Loucy (cell line): ENCODE measurements around the gene GABRA6.

Experiments
- H2AFZ ChIP-seq: fragments of 200-600 bp; sonication (generic); 2 replicates; pipeline ENCODE4 v1.6.0; 2016; ENCODE audit warnings: antibody characterized with exemption, mild to moderate bottlenecking, low read length, moderate library complexity
- H3F3A ChIP-seq: fragments of 200-600 bp; 2 replicates; pipeline ENCODE4 v1.6.0; 2016; ENCODE audit warnings: antibody characterized with exemption, low read depth, mild to moderate bottlenecking
- H3K27me3 ChIP-seq: fragments of 200-600 bp; sonication (generic); 2 replicates; pipeline ENCODE4 v1.6.1; 2014; ENCODE audit warnings: low read length, mild to moderate bottlenecking; ENCODE audit not compliant: insufficient read depth, poor library complexity, severe bottlenecking
- H3K36me3 ChIP-seq: fragments of 200-600 bp; sonication (generic); 2 replicates; pipeline ENCODE4 v1.6.1; 2016; ENCODE audit warnings: low read length; ENCODE audit not compliant: insufficient read depth
- H3K4me1 ChIP-seq: fragments of 200-600 bp; sonication (generic); 2 replicates; pipeline ENCODE4 v1.5.1; 2014; ENCODE audit warnings: low read length, mild to moderate bottlenecking; ENCODE audit not compliant: insufficient read depth, poor library complexity, severe bottlenecking
- H3K4me2 ChIP-seq: fragments of 200-600 bp; sonication (generic); 2 replicates; pipeline ENCODE4 v1.6.0; 2014; ENCODE audit warnings: antibody characterized with exemption, low read length, low read depth, mild to moderate bottlenecking; ENCODE audit not compliant: poor library complexity, severe bottlenecking
- H3K4me3 ChIP-seq: fragments of 200-600 bp; sonication (generic); 2 replicates; pipeline ENCODE4 v1.5.1; 2014; ENCODE audit warnings: low read length, mild to moderate bottlenecking, mixed read lengths; ENCODE audit not compliant: poor library complexity, severe bottlenecking
- H3K79me2 ChIP-seq: fragments of 200-600 bp; sonication (generic); 2 replicates; pipeline ENCODE4 v1.6.1; 2014; ENCODE audit warnings: low read length; ENCODE audit not compliant: insufficient read depth
- H3K9ac ChIP-seq: fragments of 200-600 bp; sonication (generic); 2 replicates; pipeline ENCODE4 v1.6.0; 2014; ENCODE audit warnings: mild to moderate bottlenecking, low read depth, low read length, moderate library complexity; ENCODE audit not compliant: poor library complexity, severe bottlenecking
- H3K9me2 ChIP-seq: fragments of 200-600 bp; sonication (generic); replicated peaks from 2 replicates; pipeline ENCODE4 v1.6.1; 2016; ENCODE audit warnings: low read depth, low read length, mixed read lengths
- H3K9me3 ChIP-seq: fragments of 200-600 bp; sonication (generic); 2 replicates; pipeline ENCODE4 v1.6.1; 2014; ENCODE audit warnings: mild to moderate bottlenecking, antibody characterized with exemption, low read length, low read depth; ENCODE audit not compliant: insufficient read depth
- H4K20me1 ChIP-seq: fragments of 200-600 bp; sonication (generic); 2 replicates; pipeline ENCODE4 v1.6.0; 2014; ENCODE audit warnings: antibody characterized with exemption, low read length, mild to moderate bottlenecking; ENCODE audit not compliant: insufficient read depth, poor library complexity, severe bottlenecking
- EZH2phosphoT487 ChIP-seq: fragments of 200-600 bp; IDR thresholded peaks from 2 replicates; pipeline ENCODE4 v1.6.1; 2018; ENCODE audit warnings: antibody characterized with exemption, mild to moderate bottlenecking, moderate library complexity, borderline replicate concordance
- TF ChIP-seq, protein P1 (sequence below): fragments of 200-600 bp; sonication (generic); conservative IDR thresholded peaks from 2 replicates; pipeline ENCODE4 v1.5.1; 2014; ENCODE audit warnings: mild to moderate bottlenecking, antibody characterized with exemption, low read length

The GABRA6 gene

DNA sequence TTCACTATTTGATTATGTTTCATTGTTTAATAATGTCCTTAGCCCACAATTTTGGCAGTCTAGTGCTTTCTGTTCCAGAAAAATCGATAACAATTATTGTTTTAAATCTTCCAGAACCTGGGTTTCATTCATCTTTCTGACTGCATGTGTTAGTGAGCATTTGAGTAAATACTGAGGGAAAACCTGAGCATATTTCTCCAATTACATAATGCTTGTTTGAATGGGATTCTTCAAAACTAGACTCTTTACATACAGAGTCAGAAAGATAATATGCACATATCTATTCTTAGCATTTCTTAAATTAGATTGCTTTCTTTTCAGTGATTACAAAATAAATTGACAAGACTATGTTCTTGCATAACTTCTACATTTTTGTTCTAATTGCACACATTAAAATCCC, 21.9 kb downstream of the GABRA6 start:
- no peaks in the 10 kb centered on the region for H3K9me3 ChIP-seq
- H2AFZ ChIP-seq, result no peak overlapping the region
- no peaks in the 10 kb centered on the region for H3K4me1 ChIP-seq
- H4K20me1 ChIP-seq, result no peaks in the 10 kb centered on the region
- no peak for TF ChIP-seq EZH2phosphoT487
- TF ChIP-seq, protein P1, sequence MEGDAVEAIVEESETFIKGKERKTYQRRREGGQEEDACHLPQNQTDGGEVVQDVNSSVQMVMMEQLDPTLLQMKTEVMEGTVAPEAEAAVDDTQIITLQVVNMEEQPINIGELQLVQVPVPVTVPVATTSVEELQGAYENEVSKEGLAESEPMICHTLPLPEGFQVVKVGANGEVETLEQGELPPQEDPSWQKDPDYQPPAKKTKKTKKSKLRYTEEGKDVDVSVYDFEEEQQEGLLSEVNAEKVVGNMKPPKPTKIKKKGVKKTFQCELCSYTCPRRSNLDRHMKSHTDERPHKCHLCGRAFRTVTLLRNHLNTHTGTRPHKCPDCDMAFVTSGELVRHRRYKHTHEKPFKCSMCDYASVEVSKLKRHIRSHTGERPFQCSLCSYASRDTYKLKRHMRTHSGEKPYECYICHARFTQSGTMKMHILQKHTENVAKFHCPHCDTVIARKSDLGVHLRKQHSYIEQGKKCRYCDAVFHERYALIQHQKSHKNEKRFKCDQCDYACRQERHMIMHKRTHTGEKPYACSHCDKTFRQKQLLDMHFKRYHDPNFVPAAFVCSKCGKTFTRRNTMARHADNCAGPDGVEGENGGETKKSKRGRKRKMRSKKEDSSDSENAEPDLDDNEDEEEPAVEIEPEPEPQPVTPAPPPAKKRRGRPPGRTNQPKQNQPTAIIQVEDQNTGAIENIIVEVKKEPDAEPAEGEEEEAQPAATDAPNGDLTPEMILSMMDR, result no peak
- H3F3A ChIP-seq, result no peaks in the 10 kb centered on the region
- H3K4me2 ChIP-seq, result no peak overlapping the region
- no peaks in the 10 kb centered on the region for H3K27me3 ChIP-seq
- H3K79me2 ChIP-seq, result no peaks in the 10 kb centered on the region
- H3K9me2 ChIP-seq, result no peaks in the 10 kb centered on the region
- H3K9ac ChIP-seq, result no peak overlapping the region
- H3K4me3 ChIP-seq, result no peak overlapping the region
- H3K36me3 ChIP-seq, result no peaks in the 10 kb centered on the region

DNA sequence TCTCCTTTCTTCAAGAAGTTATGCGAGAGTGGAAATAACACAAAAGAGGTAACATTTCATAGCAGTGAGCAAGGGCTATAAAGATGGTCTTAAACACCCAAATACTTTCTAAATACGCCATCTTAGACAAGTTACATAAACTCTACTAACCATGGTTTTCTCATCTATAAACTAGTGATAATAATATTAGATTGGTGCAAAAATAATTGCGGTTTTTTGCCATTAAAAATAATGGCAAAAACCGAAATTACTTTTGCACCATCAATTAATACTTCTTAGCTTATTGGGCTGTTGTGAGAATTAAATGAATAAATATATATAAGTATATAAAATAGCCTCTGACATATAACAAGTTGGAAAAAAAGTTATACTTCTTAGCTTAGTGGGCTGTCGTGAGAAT, 23.7 kb downstream of the GABRA6 start:
- Histone ChIP-seq H3K9ac (no peak overlapping the region), H3K4me2 (no peak overlapping the region), H3K4me1 (no peaks in the 10 kb centered on the region), H3K9me3 (no peaks in the 10 kb centered on the region), H3K4me3 (no peak overlapping the region), H4K20me1 (no peaks in the 10 kb centered on the region), H2AFZ (no peak overlapping the region), H3K79me2 (no peaks in the 10 kb centered on the region), H3F3A (no peaks in the 10 kb centered on the region), H3K27me3 (no peaks in the 10 kb centered on the region), H3K36me3 (no peaks in the 10 kb centered on the region), H3K9me2 (no peaks in the 10 kb centered on the region)
- TF ChIP-seq, protein P1, result no peak
- no peak for TF ChIP-seq EZH2phosphoT487

DNA sequence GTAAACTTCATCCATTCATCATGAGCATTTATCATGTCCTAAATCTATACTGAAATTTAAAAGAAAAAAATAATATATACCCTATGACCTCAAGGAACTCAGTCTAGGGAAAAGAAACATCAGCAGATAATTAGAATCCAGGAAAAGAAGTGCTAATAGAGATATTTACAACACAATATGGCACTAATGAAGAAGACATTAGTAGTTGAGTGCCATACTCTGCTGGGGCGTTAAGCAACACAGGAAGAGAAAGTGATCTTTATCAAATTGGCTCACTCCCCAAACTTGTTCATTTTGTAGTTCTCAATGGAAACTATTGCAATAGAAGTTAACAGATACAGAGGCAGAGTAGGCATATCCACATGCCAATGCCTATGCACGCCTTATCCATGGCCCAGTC, 27.5 kb downstream of the GABRA6 start:
- Histone ChIP-seq H2AFZ (no peak overlapping the region), H4K20me1 (no peaks in the 10 kb centered on the region), H3K79me2 (no peaks in the 10 kb centered on the region), H3K36me3 (no peaks in the 10 kb centered on the region), H3K4me3 (no peak overlapping the region), H3K9me2 (no peaks in the 10 kb centered on the region), H3K4me1 (no peaks in the 10 kb centered on the region), H3F3A (no peaks in the 10 kb centered on the region), H3K9me3 (no peaks in the 10 kb centered on the region), H3K9ac (no peak overlapping the region), H3K27me3 (no peaks in the 10 kb centered on the region), H3K4me2 (no peak overlapping the region)
- TF ChIP-seq, protein P1, result no peak
- no peak for TF ChIP-seq EZH2phosphoT487
